GM12864 (cell line): Measurements from ENCODE around the gene NUP88.

Experiments
- DNase-seq: peaks from one replicate; pipeline ENCODE4 v3.0.0-alpha.2; 2011; ENCODE audit warnings: low read depth
- H3K4me3 ChIP-seq: 2 replicates; pipeline ENCODE4 v1.5.1; 2011; ENCODE audit warnings: mild to moderate bottlenecking, low read depth, low read length, control low read depth
- TF ChIP-seq, protein P1 (sequence below): IDR thresholded peaks from 2 replicates; pipeline ENCODE4 v1.5.1; 2011; ENCODE audit warnings: low read depth, mild to moderate bottlenecking, moderate library complexity, low read length, control low read depth, inconsistent platforms; ENCODE audit errors: missing control alignments

NUP88 gene

DNA sequence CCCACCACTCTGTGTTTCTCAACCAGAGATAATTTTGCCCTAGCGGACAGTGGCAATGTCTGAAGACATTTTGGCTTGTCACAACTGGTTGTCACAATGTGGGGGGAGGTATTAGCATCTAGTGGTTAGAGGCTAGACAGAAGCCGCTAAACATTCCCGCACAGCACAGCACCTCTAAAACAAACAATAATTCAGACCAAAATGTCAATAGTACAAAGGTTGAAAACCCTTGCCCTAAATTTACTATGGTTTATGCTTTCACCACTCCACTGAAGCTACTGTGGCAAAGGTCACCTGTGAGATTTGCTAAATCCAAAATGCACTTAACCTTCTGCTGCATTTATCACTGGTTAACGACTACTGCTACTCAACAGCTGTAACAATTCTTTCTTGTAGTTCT, 14.1 kb downstream of the NUP88 start:
- TF ChIP-seq, protein P1, sequence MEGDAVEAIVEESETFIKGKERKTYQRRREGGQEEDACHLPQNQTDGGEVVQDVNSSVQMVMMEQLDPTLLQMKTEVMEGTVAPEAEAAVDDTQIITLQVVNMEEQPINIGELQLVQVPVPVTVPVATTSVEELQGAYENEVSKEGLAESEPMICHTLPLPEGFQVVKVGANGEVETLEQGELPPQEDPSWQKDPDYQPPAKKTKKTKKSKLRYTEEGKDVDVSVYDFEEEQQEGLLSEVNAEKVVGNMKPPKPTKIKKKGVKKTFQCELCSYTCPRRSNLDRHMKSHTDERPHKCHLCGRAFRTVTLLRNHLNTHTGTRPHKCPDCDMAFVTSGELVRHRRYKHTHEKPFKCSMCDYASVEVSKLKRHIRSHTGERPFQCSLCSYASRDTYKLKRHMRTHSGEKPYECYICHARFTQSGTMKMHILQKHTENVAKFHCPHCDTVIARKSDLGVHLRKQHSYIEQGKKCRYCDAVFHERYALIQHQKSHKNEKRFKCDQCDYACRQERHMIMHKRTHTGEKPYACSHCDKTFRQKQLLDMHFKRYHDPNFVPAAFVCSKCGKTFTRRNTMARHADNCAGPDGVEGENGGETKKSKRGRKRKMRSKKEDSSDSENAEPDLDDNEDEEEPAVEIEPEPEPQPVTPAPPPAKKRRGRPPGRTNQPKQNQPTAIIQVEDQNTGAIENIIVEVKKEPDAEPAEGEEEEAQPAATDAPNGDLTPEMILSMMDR: no peak
- no peak for DNase-seq

DNA sequence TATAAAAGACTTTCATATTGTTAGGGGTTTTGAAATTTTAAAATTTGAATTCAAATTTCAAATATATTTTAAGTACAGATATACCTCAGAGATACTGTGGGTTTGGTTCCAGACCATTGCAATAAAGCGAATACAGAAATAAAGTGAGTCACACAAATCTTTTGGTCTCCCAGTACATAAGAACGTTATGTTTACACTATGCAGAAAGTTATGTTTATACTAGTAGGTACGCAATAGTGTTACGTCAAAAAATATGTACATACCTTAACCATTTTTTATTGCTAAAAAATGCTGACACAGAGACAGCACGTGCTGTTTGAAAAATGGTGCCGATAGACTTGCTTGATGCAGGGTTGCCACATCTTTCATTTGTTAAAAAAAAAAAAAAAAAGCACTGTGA, 19.7 kb downstream of the NUP88 start:
- TF ChIP-seq, protein P1: no peak
- no peak overlapping the region for H3K4me3 ChIP-seq
- no peak for DNase-seq

More for the DNA sequence above, 14.1 kb downstream of the NUP88 start:
- no peak overlapping the region for H3K4me3 ChIP-seq

DNA sequence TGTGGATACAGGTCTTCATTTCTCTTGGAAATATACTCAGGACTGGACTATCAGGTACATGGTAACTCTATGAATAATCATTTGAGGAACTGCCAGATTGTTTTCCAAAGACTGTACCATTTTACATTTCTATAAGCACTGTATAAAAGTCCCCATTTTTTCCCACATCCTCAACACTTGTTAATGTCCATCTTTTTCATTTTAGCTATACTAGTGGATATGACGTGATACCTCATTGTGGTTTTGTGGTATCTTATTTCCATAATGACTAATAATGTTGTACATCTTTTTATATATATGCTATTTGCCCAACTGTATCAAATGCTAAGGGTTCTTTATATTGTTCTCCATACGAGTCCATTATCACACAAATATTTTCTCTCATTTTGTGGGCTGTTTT, 22.9 kb downstream of the NUP88 start:
- TF ChIP-seq, protein P1: no peak
- no peak overlapping the region for H3K4me3 ChIP-seq
- DNase-seq: no peak

DNA sequence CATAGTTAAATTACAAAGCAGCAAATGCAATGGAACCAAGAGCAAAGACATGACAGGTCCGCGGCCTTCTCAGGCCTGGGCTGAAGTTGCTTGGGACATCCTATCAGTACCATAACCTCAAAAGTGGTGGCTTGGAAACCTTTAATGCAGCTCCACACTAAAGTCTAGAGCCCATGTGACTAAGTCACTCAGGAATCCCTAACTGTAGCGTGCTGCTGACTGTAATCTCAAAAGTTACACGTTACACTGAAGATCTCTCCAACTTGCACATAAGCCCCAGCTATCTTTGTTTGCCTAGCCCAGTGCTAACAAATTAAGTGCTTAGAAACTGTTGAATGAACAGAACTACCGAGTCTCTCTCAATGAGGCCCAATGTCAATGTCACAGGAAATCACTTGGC, 27.8 kb downstream of the NUP88 start:
- no peak for DNase-seq
- H3K4me3 ChIP-seq: no peak overlapping the region
- TF ChIP-seq, protein P1: no peak

DNA sequence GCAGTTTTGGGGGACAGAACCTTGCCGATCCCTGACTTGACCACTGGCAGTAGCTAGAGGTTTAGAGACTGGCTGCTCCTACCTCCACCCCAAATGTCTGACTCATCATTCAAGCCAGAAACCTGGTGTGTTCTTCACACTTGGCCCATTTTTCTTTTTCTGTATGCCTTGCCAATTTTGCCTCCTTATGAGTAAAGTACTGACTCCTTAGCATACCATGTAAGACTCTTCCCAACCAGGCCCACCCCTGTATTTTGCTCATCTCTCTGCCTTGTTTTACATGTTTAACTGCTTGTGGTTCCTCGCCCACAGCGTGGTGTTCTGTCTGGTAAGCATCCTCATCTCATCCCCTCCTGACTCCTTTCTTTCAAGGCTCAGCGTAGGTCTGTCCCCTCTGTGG, 37.9 kb downstream of the NUP88 start:
- TF ChIP-seq, protein P1: no peak
- H3K4me3 ChIP-seq: no peak overlapping the region
- DNase-seq: no peak

DNA sequence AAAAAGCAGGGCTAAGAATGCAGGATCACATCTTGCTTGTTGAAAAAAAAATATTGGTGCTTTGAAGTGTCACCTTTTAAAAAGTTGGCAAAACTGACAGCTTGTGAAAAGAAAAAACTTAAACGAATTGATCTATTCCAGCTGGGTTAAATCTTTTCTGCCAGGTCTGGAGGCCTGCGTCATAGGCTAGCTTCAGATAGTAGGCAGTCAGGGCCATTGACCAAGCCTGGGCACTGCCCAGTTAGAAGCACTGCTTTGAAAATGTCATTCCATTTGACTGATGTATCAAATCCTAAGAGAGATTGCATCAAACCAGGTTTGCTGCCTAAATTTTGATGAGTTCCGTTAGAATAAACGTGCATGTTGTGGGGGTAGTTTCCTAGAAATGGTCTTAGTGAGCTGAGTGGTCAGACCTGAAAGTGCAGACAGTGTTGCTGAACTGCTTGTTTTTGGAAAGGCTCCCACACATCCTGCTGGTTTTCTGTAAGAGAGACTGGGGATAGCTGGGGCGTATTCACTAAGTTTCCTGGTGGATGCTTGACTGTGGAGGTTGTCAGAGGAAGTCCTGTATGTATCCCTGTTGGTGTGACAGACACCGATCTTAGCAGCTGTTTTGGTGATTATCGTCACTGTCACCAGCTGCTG, 38.8 kb downstream of the NUP88 start:
- TF ChIP-seq, protein P1: no peak
- H3K4me3 ChIP-seq: no peak overlapping the region
- DNase-seq: no peak
